ENCODE measurements around the gene CDK19.

The CDK19 gene

GRCh38 chr6:110658631-110659211, 156.5 kb downstream of the CDK19 start:
- no peak for DNase-seq (ENCODE audit: low spot score)

GRCh38 chr6:110656492-110656891, 158.8 kb downstream of the CDK19 start:
- DNase-seq (ENCODE audit: low spot score), result peak; percentile 96

GRCh38 chr6:110655821-110656220, 159.4 kb downstream of the CDK19 start:
- DNase-seq (ENCODE audit: low spot score), result peak; percentile 50

GRCh38 chr6:110654096-110654820, 161.0 kb downstream of the CDK19 start:
- DNase-seq (ENCODE audit: low spot score), result peak; percentile 73

- no peak for DNase-seq (ENCODE audit: low spot score)
These were observed 161.9 kb downstream of the CDK19 start for GRCh38 chr6:110653381-110653780.

- no peak for DNase-seq (ENCODE audit: low spot score)
These were observed 162.7 kb downstream of the CDK19 start for GRCh38 chr6:110652520-110652919.

- DNase-seq (ENCODE audit: low spot score), result no peak
These were observed 164.5 kb downstream of the CDK19 start for GRCh38 chr6:110650755-110651154.

- DNase-seq (ENCODE audit: low spot score), result no peak
These were observed 165.6 kb downstream of the CDK19 start for GRCh38 chr6:110649704-110650103.

GRCh38 chr6:110646951-110647910, 168.0 kb downstream of the CDK19 start:
- no peak for DNase-seq (ENCODE audit: low spot score)

GRCh38 chr6:110646419-110646698, 168.9 kb downstream of the CDK19 start:
- DNase-seq (ENCODE audit: low spot score), result no peak

- DNase-seq (ENCODE audit: low spot score), result no peak
These were observed 169.4 kb downstream of the CDK19 start for GRCh38 chr6:110645685-110646418.

GRCh38 chr6:110643175-110643574, 172.1 kb downstream of the CDK19 start:
- no peak for DNase-seq (ENCODE audit: low spot score)

GRCh38 chr6:110642711-110643110, 172.6 kb downstream of the CDK19 start:
- DNase-seq (ENCODE audit: low spot score), result no peak

- no peak for DNase-seq (ENCODE audit: low spot score)
These were observed 178.5 kb downstream of the CDK19 start for GRCh38 chr6:110636781-110637180.

- no peak for DNase-seq (ENCODE audit: low spot score)
These were observed 180.2 kb downstream of the CDK19 start for GRCh38 chr6:110635096-110635495.

- DNase-seq (ENCODE audit: low spot score), result no peak
These were observed 181.5 kb downstream of the CDK19 start for GRCh38 chr6:110633731-110634213.

GRCh38 chr6:110629153-110629552, 186.1 kb downstream of the CDK19 start:
- no peak for DNase-seq (ENCODE audit: low spot score)

GRCh38 chr6:110628330-110628729, 186.9 kb downstream of the CDK19 start:
- DNase-seq (ENCODE audit: low spot score), result no peak

GRCh38 chr6:110626442-110626841, 188.8 kb downstream of the CDK19 start:
- DNase-seq (ENCODE audit: low spot score), result no peak

- no peak for DNase-seq (ENCODE audit: low spot score)
These were observed 189.4 kb downstream of the CDK19 start for GRCh38 chr6:110625883-110626282.

- no peak for DNase-seq (ENCODE audit: low spot score)
These were observed 192.2 kb downstream of the CDK19 start for GRCh38 chr6:110622912-110623578.

GRCh38 chr6:110621061-110621460, 194.2 kb downstream of the CDK19 start:
- no peak for DNase-seq (ENCODE audit: low spot score)
